ENCODE measurements around the gene ODAD3. TPM values are rescaled to one million over a fixed set of nuclear protein-coding genes. Genes with fewer than 3 reads are reported as not detected.

Gene ODAD3
- total RNA-seq, 1 donor: under 0.01 TPM

DNA sequence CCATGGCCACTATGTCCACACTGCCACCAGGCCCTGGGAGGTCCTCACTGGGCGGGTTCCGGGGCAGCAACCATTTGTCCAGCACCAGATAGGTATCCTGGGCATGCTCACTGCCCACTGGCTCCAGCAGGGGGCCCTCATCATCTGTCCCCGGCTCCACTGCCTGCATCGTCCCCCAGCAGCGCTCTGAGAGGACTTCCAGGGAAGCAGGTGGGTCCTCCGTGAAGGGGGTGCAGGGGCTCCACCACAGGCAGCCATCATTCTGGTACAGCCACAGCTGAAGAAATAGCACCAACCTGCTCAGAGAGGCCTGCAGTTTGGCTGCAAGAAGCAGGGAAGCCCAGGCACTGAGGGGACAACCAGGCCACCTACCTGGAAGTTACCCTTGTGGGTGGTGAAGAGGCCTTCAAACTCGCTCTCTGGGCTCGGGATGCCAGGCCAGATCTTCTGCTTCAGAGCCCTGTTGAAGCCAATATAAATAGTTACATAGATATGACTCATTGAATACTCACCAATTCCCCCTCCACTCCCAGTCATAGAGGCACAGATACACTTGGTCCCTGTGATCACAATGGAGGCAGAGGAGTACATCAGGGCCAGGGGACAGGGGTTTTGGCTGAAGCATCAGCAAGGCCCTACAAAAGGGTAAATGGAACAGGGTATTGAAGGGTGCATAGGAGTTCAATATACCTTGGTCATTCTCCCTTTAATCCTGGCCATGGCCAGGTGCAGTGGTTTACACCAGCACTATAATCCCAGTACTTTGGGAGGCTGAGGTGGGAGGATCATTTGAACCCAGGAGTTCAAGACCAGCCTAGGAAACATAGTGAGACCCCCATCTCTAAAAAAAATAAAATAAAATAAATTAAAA is 56.4 kb downstream of the ODAD3 start:
- peak in 2 of 3 donors; percentile 52 to 64 for DNase-seq (ENCODE audit: low read depth in 2 of 3, low spot score in 2 of 3)

DNA sequence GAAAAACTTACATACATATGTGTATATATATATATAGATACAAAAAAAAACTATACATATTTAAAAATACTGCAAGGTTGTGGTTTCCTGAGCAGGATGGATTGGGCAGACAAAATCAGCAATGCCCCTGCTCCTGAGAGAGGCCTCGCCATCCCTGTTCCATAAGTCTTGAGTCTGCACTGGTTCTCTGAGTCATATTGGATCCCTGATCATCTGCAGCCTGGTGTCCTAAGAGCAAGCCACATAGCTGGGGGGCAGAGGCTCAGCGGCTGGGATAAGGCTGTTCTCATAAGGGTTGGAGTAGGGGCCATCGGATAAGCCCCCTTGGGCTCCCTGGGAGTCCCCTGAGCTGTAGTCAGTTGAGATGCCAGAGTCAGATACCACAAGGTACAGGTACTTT is 57.2 kb downstream of the ODAD3 start:
- no peak for DNase-seq (ENCODE audit: low read depth in 2 of 3, low spot score in 2 of 3)

DNA sequence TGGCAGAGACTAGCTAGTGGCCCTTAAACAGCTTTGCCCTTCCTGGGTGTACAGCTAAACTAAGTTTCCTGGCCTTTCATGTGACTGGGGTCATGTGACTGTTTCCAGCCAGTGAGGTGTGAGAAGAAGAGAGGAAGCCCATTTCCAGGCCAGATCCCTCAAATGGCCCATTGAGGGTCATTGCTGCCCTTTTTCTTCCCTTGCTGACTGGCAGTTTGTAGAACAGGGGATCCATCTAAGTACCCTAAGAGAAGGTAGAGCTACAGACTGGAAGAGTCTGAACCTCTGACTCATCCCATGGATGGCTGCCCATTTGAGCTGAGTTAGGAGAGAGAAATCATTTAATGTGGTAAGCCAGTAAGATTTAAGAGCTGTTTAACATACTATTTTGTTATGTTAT is 57.7 kb downstream of the ODAD3 start:
- DNase-seq (ENCODE audit: low read depth in 2 of 3, low spot score in 2 of 3): no peak

DNA sequence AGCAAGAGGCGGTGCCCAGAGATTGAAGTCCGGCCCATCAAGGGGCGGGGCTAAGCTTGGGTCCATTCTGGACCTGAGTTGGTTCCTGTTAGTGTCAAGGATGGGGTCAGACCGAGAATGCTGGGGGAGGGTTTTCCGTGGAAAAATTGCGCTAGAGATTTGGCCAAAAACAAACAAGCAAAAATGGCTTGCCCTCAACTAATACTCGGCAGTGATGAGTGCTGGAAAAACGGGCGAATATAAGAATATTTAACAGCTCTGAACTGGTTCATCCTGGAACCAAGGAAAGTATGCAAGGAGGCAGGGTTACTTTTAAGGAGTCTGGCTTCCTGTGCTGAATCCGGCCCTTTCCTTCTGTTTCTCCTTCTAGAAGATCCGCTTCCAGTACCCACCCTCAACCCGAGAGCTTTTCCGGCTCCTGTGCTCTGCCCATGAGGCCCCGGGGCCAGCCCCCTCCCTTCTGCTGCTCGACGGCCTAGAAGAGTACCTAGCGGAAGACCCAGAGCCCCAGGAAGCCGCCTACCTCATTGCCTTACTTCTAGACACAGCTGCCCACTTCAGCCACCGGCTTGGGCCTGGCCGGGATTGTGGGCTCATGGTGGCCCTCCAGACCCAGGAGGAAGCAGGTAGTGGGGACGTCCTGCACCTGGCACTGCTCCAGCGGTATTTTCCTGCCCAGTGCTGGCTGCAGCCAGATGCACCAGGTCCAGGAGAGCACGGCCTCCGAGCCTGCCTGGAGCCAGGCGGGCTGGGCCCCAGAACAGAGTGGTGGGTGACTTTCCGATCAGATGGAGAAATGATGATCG is 59.6 kb downstream of the ODAD3 start:
- DNase-seq (ENCODE audit: low read depth in 2 of 3, low spot score in 2 of 3): peak; percentile 47 to 79 (median 70)

DNA sequence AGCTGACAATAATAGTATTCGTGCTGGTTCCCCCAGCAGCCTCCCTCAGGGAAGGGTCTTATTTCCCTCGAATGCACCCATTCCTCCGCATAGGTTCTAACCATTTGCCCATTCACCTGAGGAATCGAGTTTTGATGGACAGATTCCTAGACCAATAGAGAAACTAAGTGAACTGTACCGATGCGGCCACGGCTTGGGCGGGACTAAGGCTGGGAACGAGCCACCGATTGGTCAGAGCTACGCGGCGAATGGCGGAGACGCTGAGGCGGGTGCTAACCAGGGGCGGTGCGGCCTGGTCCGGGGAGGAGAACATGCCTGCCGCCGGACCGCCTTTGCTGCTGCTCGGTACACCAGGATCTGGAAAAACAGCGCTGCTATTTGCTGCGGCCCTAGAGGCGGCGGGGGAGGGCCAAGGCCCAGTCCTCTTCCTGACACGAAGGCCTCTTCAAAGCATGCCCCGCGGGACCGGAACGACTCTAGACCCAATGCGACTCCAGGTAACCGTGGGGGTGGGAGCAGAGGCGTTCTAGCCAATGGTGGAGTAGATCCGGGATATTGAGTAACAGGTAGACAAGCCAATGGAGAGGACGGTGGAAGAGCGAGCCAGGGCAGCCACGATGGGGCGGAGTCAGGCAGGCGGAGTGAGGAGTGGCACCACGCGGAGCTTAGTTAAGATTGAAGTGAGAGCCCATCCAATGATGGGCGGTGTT is 60.3 kb downstream of the ODAD3 start, which contains the start of gene SWSAP1:
Gene SWSAP1, plus strand, starts transcription at position 234 of the 710 bp plus-strand sequence. Its CDS starts 15 bp downstream, at position 249.
- peak; percentile 91 to 100 (median 99) for DNase-seq (ENCODE audit: low read depth in 2 of 3, low spot score in 2 of 3)

DNA sequence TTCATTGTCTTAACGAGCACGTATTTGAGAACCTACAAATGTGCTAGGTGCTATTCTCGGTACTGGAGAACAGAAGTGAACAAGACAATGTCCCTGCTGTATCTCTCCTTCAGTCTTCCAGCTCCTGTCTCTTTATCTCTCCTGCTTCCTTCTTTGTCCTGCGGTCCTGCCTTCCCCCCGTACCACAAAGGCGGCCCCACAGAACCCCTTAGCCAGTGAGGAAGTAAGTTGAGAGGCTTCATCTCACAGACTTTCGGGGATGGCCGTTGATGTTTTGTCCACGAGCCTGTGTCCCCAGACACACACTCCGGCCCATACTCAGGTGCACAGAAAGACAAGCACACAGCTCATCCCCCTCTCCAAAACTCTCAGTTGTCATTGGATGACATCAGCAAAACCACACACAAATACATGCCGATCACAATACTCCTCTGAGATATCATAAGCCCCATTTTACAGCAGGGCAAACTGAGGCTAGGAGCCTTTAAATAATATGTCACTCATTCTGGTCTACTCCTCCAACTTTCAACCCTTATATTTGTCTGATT is 61.0 kb downstream of the ODAD3 start:
- DNase-seq (ENCODE audit: low read depth in 2 of 3, low spot score in 2 of 3): peak in 1 of 3 donors; percentile 48

DNA sequence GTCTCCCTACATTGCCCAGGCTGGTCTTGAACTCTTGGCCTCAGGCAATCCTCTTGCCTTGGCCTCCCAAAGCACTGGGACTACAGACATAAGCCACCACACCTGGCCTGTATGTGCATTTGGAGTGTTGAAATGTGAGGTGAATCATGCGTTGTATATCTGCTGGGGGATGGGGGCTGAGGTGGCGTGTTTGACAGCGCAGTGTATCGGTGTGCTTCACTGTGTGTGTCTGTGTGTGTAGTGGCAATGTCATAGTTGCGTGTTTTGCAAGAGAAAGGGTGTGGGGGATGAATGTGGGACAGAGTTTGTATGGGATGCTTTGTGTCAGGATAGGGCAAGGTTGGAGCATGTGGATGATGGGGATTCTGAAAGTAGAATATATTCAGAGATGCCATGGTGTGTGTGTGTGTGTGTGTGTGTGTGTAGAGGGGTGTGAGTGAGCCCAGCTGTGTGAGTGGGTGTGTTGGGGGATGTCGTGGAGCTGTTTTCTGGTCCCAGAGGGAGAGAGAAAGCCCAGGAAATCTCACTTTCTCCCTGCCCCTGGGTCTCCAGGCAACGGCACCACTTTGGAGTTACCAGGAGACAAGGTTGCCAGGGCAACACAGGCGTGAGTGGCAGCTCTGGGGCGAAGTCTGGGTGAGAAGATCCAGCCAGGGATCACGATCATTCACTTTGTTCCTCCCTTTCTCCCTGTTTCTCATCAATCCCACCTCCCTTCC is 61.6 kb downstream of the ODAD3 start:
- peak in 1 of 3 donors; percentile 53 for DNase-seq (ENCODE audit: low read depth in 2 of 3, low spot score in 2 of 3)

DNA sequence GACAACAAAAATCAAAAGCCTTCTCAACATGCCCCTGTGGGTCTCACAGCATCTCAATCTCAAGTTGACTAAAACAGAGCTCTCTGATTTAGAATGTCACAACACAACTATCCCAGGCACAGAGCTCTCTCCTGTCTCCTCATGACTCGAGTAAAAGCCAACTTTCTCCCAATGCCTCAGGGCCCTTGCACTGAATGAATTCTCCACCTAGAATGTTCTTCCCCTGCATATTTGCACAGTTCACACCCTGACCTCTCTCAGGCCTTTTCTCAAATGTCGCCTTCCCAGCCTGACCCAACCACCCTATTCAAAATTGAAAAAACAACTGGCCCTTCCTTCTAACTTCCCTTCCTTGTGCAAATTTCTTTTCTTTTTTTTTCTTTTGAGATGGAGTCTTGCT is 64.2 kb downstream of the ODAD3 start:
- no peak for DNase-seq (ENCODE audit: low read depth in 2 of 3, low spot score in 2 of 3)

Small RNAs within 50 kb of the gene (small RNA-seq; reads per million reads assigned to genes)
- not detected for gene RF00019

Other genes starting within 250 kb of the ODAD3 start
- gene KANK2, start 237.6 kb downstream of the ODAD3 start, total RNA-seq: 74.1 TPM
- not detected for gene ANGPTL8, start 195.5 kb downstream of the ODAD3 start, total RNA-seq
- 3.5 TPM for gene DOCK6, start 172.6 kb downstream of the ODAD3 start, total RNA-seq
- under 0.01 TPM for gene TSPAN16, start 139.0 kb downstream of the ODAD3 start, total RNA-seq
- 114 TPM for gene RAB3D, start 95.5 kb downstream of the ODAD3 start, total RNA-seq
- 187 TPM for gene TMEM205, start 88.9 kb downstream of the ODAD3 start, total RNA-seq
- 14.8 TPM for gene CCDC159, start 88.6 kb downstream of the ODAD3 start, total RNA-seq
- gene PLPPR2, start 79.7 kb downstream of the ODAD3 start, total RNA-seq: 8.1 TPM
- 4.6 TPM for gene SWSAP1, start 60.5 kb downstream of the ODAD3 start, total RNA-seq
- 21.8 TPM for gene EPOR, start 50.8 kb downstream of the ODAD3 start, total RNA-seq
- not detected for gene RGL3, start 15.8 kb downstream of the ODAD3 start, total RNA-seq
- gene PRKCSH, start 514 bp upstream of the ODAD3 start, total RNA-seq: 221 TPM
- 0.27 TPM for gene ELAVL3, start 45.9 kb upstream of the ODAD3 start, total RNA-seq
- gene ZNF653, start 70.7 kb upstream of the ODAD3 start, total RNA-seq: 12.4 TPM
- 99.4 TPM for gene ECSIT, start 94.0 kb upstream of the ODAD3 start, total RNA-seq
- under 0.01 TPM for gene CNN1, start 103.7 kb upstream of the ODAD3 start, total RNA-seq
- 56.3 TPM for gene ELOF1, start 124.1 kb upstream of the ODAD3 start, total RNA-seq
- gene ACP5, start 142.5 kb upstream of the ODAD3 start, total RNA-seq: 18.0 TPM
- 13.5 TPM for gene ZNF627, start 162.4 kb upstream of the ODAD3 start, total RNA-seq